ENCODE data around the gene TTLL6. TPM values are rescaled to one million over a fixed set of nuclear protein-coding genes. Genes with fewer than 3 reads are reported as not detected.

The TTLL6 gene
- total RNA-seq, 1 experiment from 2014 or later, result 2.4 TPM

DNA sequence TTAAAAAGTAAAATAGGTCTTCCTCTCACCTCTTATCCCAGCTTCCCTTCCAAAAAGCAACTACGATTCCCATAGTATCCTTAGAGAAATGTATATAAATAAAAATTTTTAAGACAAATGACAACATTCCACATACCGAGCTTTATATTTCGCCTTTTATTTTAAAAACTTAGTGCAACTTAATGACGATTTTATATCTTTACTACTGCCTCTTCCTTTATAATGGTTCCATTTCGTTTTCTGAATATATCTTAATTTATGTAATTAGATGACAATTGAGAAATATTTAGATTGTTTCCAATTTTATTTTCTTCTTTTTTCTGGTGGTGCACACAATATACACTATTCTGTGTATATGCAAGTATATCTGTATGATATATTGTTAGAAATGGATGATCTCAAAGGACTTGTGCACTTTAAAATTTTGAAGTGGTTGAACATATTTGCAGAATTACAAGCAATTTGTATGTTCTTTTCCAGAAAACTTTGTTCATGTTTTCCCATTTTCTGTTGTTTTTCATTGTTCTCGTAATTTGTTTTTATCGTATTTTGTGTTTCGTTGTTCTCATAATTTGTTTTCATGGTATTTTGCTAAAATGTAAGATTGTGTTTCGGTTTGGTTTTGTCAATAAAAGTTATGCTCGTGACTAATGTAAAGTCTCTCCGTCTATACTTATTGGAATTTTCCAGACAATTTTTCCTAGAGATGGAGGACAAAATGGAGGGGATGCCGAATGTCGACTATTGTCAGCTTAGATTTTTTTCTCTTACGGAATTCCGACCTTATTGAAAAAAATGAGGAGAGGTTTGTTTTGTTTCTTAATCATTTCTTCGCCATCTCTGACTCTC lies 68.1 kb downstream of the TTLL6 start:
- H4K20me1 ChIP-seq (ENCODE audit: control insufficient read depth, insufficient read depth, insufficient read length), result no peaks in the 10 kb centered on the region
- H3K27me3 Mint-ChIP-seq (ENCODE audit: low read depth), result peaks cover 100% of the 10 kb centered on the region

More for the DNA sequence above, 68.1 kb downstream of the TTLL6 start:
- Histone ChIP-seq H2BK5ac (ENCODE audit: insufficient read length, low read length) (no peak overlapping the region), H3T11ph (ENCODE audit: low read length) (no peak overlapping the region), H3K56ac (ENCODE audit: insufficient read length, low read depth, low read length) (no peak overlapping the region), H2BK120ac (ENCODE audit: low read depth, low read length, poor library complexity, severe bottlenecking) (no peak overlapping the region), H3K9me3 (ENCODE audit: control insufficient read depth, low read depth, low read length) (no peaks in the 10 kb centered on the region), H3K18ac (ENCODE audit: insufficient read length, low read depth, low read length) (no peak overlapping the region), H4K91ac (ENCODE audit: insufficient read length, low read depth, low read length) (no peak overlapping the region), H2AFZ (ENCODE audit: low read length) (no peak overlapping the region), H4K5ac (ENCODE audit: insufficient read length, low read depth, low read length) (no peak overlapping the region), H3K79me1 (ENCODE audit: insufficient read depth, low read depth, low read length, poor library complexity, severe bottlenecking) (no peaks in the 10 kb centered on the region), H3K23me2 (ENCODE audit: insufficient read length, low read depth, low read length, poor library complexity, severe bottlenecking) (no peaks in the 10 kb centered on the region), H3K23ac (ENCODE audit: insufficient read length, low read depth, low read length) (no peak overlapping the region), H2BK15ac (ENCODE audit: low read depth, low read length) (no peak overlapping the region), H3K4me2 (ENCODE audit: insufficient read depth, insufficient read length, low read length) (no peak overlapping the region), H3K79me2 (ENCODE audit: insufficient read depth, low read length) (no peaks in the 10 kb centered on the region), H3K4me1 (ENCODE audit: insufficient read depth, low read length) (no peaks in the 10 kb centered on the region), H4K8ac (replicated peaks; ENCODE audit: insufficient read length, low read depth, low read length) (no peak overlapping the region), H3K27me3 (ENCODE audit: insufficient read depth, low read length) (peaks cover 98% of the 10 kb centered on the region), H3K4ac (ENCODE audit: low read depth, low read length) (no peak overlapping the region), H3K27ac (ENCODE audit: insufficient read length, low read depth, low read length) (no peak overlapping the region), H3K14ac (ENCODE audit: insufficient read depth, low read length) (no peak overlapping the region), H2BK20ac (ENCODE audit: low read depth, low read length, poor library complexity, severe bottlenecking) (no peak overlapping the region), H3K9ac (ENCODE audit: extremely low read depth, insufficient read length, low read length) (no peak overlapping the region), H2BK12ac (ENCODE audit: insufficient read length, low read depth, low read length) (no peak overlapping the region), H2AK5ac (ENCODE audit: insufficient read length, low read length) (no peak overlapping the region)
- peaks cover 0 to 5% of the 10 kb centered on the region in 2 experiments; a peak in 2 of 5 replicates for H3K9me3 Mint-ChIP-seq
- WGBS (ENCODE audit: extremely low coverage, insufficient read length, low lambda C conversion rate), result 100% methylated on average over 3 of the region's 16 CpGs
- peak overlapping the region in 1 of 2 experiments; percentile 17; a peak in 1 of 5 replicates for H3K4me3 Mint-ChIP-seq
- TF ChIP-seq, protein P1, sequence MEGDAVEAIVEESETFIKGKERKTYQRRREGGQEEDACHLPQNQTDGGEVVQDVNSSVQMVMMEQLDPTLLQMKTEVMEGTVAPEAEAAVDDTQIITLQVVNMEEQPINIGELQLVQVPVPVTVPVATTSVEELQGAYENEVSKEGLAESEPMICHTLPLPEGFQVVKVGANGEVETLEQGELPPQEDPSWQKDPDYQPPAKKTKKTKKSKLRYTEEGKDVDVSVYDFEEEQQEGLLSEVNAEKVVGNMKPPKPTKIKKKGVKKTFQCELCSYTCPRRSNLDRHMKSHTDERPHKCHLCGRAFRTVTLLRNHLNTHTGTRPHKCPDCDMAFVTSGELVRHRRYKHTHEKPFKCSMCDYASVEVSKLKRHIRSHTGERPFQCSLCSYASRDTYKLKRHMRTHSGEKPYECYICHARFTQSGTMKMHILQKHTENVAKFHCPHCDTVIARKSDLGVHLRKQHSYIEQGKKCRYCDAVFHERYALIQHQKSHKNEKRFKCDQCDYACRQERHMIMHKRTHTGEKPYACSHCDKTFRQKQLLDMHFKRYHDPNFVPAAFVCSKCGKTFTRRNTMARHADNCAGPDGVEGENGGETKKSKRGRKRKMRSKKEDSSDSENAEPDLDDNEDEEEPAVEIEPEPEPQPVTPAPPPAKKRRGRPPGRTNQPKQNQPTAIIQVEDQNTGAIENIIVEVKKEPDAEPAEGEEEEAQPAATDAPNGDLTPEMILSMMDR (conservative IDR thresholded peaks at IDR 0.05), result no peak
- no peaks in the 10 kb centered on the region for H3K36me3 Mint-ChIP-seq (ENCODE audit: insufficient read depth in 1 of 3, low read depth in 3 of 3)
- no peak overlapping the region for H3K27ac Mint-ChIP-seq
- DNase-seq, result no peak
- H3K4me1 Mint-ChIP-seq, result peaks cover 8 to 18% of the 10 kb centered on the region in 2 experiments; a peak in 3 of 4 replicates

Measured in H9 (cell line).